HEK293 (cell line): ENCODE measurements around the gene TAF9B.
A peak's percentile ranks its signal among the peaks of the same experiment; 100 is the strongest.

Experiments used
- CTCF ChIA-PET: fragments of 350-600 bp; formaldehyde crosslinking; extraction: SDS; loops from one replicate; lab custom pipeline; 2021; ENCODE audit warnings: antibody characterized with exemption; lab: Yijun Ruan, JAX
- POLR2A ChIA-PET: fragments of 300-600 bp; formaldehyde crosslinking; extraction: SDS; loops from one replicate; lab custom pipeline; 2020; ENCODE audit warnings: antibody characterized with exemption, inconsistent platforms; lab: Yijun Ruan, JAX
- H3K27ac ChIP-seq: fragments of 200-500 bp; sonication (Bioruptor generic); 2 replicates; pipeline ENCODE4 v1.5.1; 2014; ENCODE audit warnings: low read depth, low read length, control low read depth, inconsistent platforms; ENCODE audit errors: extremely low read depth
- H3K36me3 ChIP-seq, 2 experiments: fragments of 200-500 bp in 1 of 2; sonication (Bioruptor generic) in 1 of 2; 1 replicate in 1 of 2; 2 replicates in 1 of 2; pipeline ENCODE4 v1.5.1; 2014 to 2017; ENCODE audit warnings: inconsistent platforms in 2 of 2, low read length in 2 of 2; ENCODE audit not compliant: control insufficient read depth in 2 of 2, insufficient read depth in 1 of 2
- H3K4me1 ChIP-seq: fragments of 200-500 bp; sonication (Bioruptor generic); 2 replicates; pipeline ENCODE4 v1.5.1; 2014; ENCODE audit warnings: mild to moderate bottlenecking, low read length, inconsistent platforms; ENCODE audit not compliant: control insufficient read depth, insufficient read depth
- H3K4me3 ChIP-seq: 2 replicates; pipeline ENCODE4 v1.5.1; 2011; ENCODE audit warnings: low read depth, mild to moderate bottlenecking, control low read depth, low read length, moderate library complexity
- H3K9me3 ChIP-seq: fragments of 200-500 bp; sonication (Bioruptor generic); 2 replicates; pipeline ENCODE4 v1.5.1; 2014; ENCODE audit warnings: low read depth, low read length, inconsistent platforms; ENCODE audit not compliant: control insufficient read depth, insufficient read depth
- HOXC10 ChIP-seq: sonication (generic); formaldehyde crosslinking; IDR thresholded peaks from 2 replicates; pipeline ENCODE4 v1.8.1; 2023; ENCODE audit warnings: mild to moderate bottlenecking, missing genetic modification reagents
- KLF7 ChIP-seq: fragments of 450-650 bp; formaldehyde crosslinking; IDR thresholded peaks from 2 replicates; pipeline ENCODE4 v1.5.1; 2016; ENCODE audit warnings: missing biosample characterization, missing genetic modification characterization, borderline replicate concordance
- RBAK ChIP-seq: fragments of 450-650 bp; formaldehyde crosslinking; IDR thresholded peaks from 2 replicates; pipeline ENCODE4 v1.5.1; 2016; ENCODE audit warnings: missing biosample characterization, missing genetic modification characterization
- TCF7L2 ChIP-seq: IDR thresholded peaks from 2 replicates; pipeline ENCODE4 v1.6.1; 2011; ENCODE audit warnings: low read depth, mild to moderate bottlenecking, inconsistent platforms, low read length, moderate library complexity, borderline replicate concordance
- ZNF114 ChIP-seq: fragments of 450-650 bp; formaldehyde crosslinking; IDR thresholded peaks from 2 replicates; pipeline ENCODE4 v1.5.0; 2017; ENCODE audit warnings: missing biosample characterization, missing genetic modification characterization
- ZNF223 ChIP-seq: fragments of 450-650 bp; formaldehyde crosslinking; IDR thresholded peaks from 2 replicates; pipeline ENCODE4 v1.5.1; 2016; ENCODE audit warnings: missing biosample characterization, missing genetic modification characterization
- ZNF37A ChIP-seq: fragments of 450-650 bp; IDR thresholded peaks from 2 replicates; pipeline ENCODE4 v1.5.1; 2018; ENCODE audit warnings: missing biosample characterization, missing genetic modification characterization
- ZNF501 ChIP-seq: fragments of 450-650 bp; formaldehyde crosslinking; IDR thresholded peaks from 2 replicates; pipeline ENCODE4 v1.5.1; 2016; ENCODE audit warnings: missing biosample characterization, missing genetic modification characterization
- ZNF529 ChIP-seq: fragments of 450-650 bp; formaldehyde crosslinking; IDR thresholded peaks from 2 replicates; pipeline ENCODE4 v1.5.1; 2017; ENCODE audit warnings: missing genetic modification characterization, missing biosample characterization; ENCODE audit not compliant: insufficient replicate concordance
- ZNF558 ChIP-seq: fragments of 450-650 bp; formaldehyde crosslinking; IDR thresholded peaks from 2 replicates; pipeline ENCODE4 v1.5.1; 2016; ENCODE audit warnings: missing biosample characterization, missing genetic modification characterization
- ZNF561 ChIP-seq: fragments of 450-650 bp; IDR thresholded peaks from 2 replicates; pipeline ENCODE4 v1.5.1; 2018; ENCODE audit warnings: missing biosample characterization, missing genetic modification characterization, borderline replicate concordance
- ZNF660 ChIP-seq: fragments of 450-650 bp; IDR thresholded peaks from 2 replicates; pipeline ENCODE4 v1.5.1; 2018; ENCODE audit warnings: missing biosample characterization, mild to moderate bottlenecking, missing genetic modification characterization
- ZNF707 ChIP-seq: fragments of 450-650 bp; formaldehyde crosslinking; IDR thresholded peaks from 2 replicates; pipeline ENCODE4 v1.5.1; 2016; ENCODE audit warnings: missing biosample characterization, missing genetic modification characterization
- ZNF837 ChIP-seq: fragments of 450-650 bp; formaldehyde crosslinking; IDR thresholded peaks from 2 replicates; pipeline ENCODE4 v1.5.1; 2016; ENCODE audit warnings: missing biosample characterization, missing genetic modification characterization
- ZXDB ChIP-seq: fragments of 450-650 bp; formaldehyde crosslinking; IDR thresholded peaks from 2 replicates; pipeline ENCODE4 v1.5.1; 2016; ENCODE audit warnings: missing biosample characterization, missing genetic modification characterization
- TF ChIP-seq, protein P1 (sequence below): IDR thresholded peaks from 2 replicates; pipeline ENCODE4 v1.6.1; 2011; ENCODE audit warnings: mild to moderate bottlenecking, low read depth, low read length, borderline replicate concordance
- TF ChIP-seq, protein P2 (sequence below): fragments of 450-650 bp; formaldehyde crosslinking; IDR thresholded peaks from 2 replicates; pipeline ENCODE4 v1.5.1; 2017; ENCODE audit warnings: missing biosample characterization, missing genetic modification characterization
- TF ChIP-seq, protein P3 (sequence below): fragments of 450-650 bp; formaldehyde crosslinking; IDR thresholded peaks from 2 replicates; pipeline ENCODE4 v1.5.1; 2017; ENCODE audit warnings: missing biosample characterization, missing genetic modification characterization
- TF ChIP-seq, protein P4 (sequence below): fragments of 450-650 bp; formaldehyde crosslinking; IDR thresholded peaks from 2 replicates; pipeline ENCODE4 v1.5.1; 2016; ENCODE audit warnings: missing biosample characterization, missing genetic modification characterization
- TF ChIP-seq, protein P5 (sequence below): fragments of 450-650 bp; formaldehyde crosslinking; IDR thresholded peaks from 2 replicates; pipeline ENCODE4 v1.5.1; 2016; ENCODE audit warnings: missing biosample characterization, missing genetic modification characterization

The TAF9B gene

DNA sequence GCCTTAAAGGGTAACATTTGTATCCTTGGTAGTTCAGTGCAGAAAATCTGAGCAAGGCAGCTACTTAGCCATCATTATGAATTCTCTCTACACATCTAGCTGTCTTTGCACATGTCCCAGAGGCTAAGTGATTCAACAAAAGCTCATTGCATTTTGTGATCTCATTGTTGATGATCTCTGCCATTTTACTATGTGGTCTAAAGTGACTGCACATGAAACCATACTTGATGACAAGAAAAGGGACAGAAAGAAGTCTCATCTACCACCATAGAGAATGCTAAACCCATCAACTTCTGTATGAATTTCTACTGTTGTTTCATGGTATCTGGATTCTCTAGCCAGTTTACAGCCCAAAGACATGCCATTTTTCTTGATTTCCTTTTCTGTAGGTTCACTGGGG, 41.3 kb downstream of the TAF9B start:
- POLR2A ChIA-PET: no interaction called here
- no peaks in the 10 kb centered on the region; the same call in 1 of the 2 replicates for H3K9me3 ChIP-seq
- no peaks in the 10 kb centered on the region for H3K36me3 ChIP-seq
- H3K4me1 ChIP-seq: no peaks in the 10 kb centered on the region
- no peak overlapping the region for H3K4me3 ChIP-seq
- TF ChIP-seq, protein P1, sequence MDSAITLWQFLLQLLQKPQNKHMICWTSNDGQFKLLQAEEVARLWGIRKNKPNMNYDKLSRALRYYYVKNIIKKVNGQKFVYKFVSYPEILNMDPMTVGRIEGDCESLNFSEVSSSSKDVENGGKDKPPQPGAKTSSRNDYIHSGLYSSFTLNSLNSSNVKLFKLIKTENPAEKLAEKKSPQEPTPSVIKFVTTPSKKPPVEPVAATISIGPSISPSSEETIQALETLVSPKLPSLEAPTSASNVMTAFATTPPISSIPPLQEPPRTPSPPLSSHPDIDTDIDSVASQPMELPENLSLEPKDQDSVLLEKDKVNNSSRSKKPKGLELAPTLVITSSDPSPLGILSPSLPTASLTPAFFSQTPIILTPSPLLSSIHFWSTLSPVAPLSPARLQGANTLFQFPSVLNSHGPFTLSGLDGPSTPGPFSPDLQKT: no peak
- TF ChIP-seq ZNF707 (tag by site-specific recombination): no peak
- TF ChIP-seq ZNF837 (tag by site-specific recombination): no peak
- TF ChIP-seq ZNF37A (tag by site-specific recombination): no peak
- no peak for TF ChIP-seq ZNF114 (tag by site-specific recombination)
- TF ChIP-seq ZNF501: no peak
- TF ChIP-seq, protein P2, sequence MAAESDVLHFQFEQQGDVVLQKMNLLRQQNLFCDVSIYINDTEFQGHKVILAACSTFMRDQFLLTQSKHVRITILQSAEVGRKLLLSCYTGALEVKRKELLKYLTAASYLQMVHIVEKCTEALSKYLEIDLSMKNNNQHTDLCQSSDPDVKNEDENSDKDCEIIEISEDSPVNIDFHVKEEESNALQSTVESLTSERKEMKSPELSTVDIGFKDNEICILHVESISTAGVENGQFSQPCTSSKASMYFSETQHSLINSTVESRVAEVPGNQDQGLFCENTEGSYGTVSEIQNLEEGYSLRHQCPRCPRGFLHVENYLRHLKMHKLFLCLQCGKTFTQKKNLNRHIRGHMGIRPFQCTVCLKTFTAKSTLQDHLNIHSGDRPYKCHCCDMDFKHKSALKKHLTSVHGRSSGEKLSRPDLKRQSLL: no peak
- no peak for TF ChIP-seq KLF7 (tag by site-specific recombination)
- no peak for TF ChIP-seq ZNF529 (tag by site-specific recombination)
- TF ChIP-seq, protein P3, sequence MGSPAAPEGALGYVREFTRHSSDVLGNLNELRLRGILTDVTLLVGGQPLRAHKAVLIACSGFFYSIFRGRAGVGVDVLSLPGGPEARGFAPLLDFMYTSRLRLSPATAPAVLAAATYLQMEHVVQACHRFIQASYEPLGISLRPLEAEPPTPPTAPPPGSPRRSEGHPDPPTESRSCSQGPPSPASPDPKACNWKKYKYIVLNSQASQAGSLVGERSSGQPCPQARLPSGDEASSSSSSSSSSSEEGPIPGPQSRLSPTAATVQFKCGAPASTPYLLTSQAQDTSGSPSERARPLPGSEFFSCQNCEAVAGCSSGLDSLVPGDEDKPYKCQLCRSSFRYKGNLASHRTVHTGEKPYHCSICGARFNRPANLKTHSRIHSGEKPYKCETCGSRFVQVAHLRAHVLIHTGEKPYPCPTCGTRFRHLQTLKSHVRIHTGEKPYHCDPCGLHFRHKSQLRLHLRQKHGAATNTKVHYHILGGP (tag by site-specific recombination): no peak
- TF ChIP-seq, protein P4, sequence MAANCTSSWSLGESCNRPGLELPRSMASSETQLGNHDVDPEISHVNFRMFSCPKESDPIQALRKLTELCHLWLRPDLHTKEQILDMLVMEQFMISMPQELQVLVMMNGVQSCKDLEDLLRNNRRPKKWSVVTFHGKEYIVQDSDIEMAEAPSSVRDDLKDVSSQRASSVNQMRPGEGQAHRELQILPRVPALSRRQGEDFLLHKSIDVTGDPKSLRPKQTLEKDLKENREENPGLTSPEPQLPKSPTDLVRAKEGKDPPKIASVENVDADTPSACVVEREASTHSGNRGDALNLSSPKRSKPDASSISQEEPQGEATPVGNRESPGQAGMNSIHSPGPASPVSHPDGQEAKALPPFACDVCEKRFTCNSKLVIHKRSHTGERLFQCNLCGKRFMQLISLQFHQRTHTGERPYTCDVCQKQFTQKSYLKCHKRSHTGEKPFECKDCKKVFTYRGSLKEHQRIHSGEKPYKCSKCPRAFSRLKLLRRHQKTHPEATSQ (tag by site-specific recombination): no peak
- no peak for TF ChIP-seq HOXC10 (CRISPR knock-in tag)
- no peak for TF ChIP-seq ZNF558 (tag by site-specific recombination)
- no peak for TF ChIP-seq ZNF561 (tag by site-specific recombination)
- TF ChIP-seq ZNF223: no peak
- no peak overlapping the region for H3K27ac ChIP-seq
- CTCF ChIA-PET: no interaction called here

DNA sequence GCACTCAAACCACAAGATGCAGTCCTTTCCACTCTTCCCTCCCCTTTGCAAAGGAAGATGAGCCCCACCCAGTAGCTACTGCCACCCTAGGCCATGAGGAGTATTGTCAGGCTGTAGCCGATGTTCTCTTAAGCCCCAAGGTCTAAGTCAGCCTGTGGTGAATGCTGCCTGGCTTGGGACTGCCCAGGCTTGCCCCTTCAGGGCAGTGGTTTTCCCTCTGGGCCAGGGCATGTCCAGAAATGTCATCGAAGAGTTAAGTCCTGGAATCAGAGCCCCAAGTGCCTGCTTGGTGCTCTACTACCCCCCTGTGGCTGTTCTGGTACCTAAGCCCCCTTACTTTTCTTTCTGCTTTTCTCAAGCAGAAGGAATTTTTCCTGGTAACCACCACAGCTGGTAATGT, 47.2 kb downstream of the TAF9B start:
- H3K27ac ChIP-seq: no peak overlapping the region
- no peaks in the 10 kb centered on the region for H3K36me3 ChIP-seq
- CTCF ChIA-PET: interaction anchor here (1.5 kb wide), 1 partner anchor 183 kb away, joined by 7 read pairs; the partner anchor contains the start of gene ATP7A
- no peaks in the 10 kb centered on the region for H3K9me3 ChIP-seq
- TF ChIP-seq RBAK (tag by site-specific recombination) (no peak), ZXDB (tag by site-specific recombination) (no peak), ZNF660 (tag by site-specific recombination) (no peak), TCF7L2 (no peak)
- TF ChIP-seq, protein P3 (tag by site-specific recombination): no peak
- TF ChIP-seq, protein P5, sequence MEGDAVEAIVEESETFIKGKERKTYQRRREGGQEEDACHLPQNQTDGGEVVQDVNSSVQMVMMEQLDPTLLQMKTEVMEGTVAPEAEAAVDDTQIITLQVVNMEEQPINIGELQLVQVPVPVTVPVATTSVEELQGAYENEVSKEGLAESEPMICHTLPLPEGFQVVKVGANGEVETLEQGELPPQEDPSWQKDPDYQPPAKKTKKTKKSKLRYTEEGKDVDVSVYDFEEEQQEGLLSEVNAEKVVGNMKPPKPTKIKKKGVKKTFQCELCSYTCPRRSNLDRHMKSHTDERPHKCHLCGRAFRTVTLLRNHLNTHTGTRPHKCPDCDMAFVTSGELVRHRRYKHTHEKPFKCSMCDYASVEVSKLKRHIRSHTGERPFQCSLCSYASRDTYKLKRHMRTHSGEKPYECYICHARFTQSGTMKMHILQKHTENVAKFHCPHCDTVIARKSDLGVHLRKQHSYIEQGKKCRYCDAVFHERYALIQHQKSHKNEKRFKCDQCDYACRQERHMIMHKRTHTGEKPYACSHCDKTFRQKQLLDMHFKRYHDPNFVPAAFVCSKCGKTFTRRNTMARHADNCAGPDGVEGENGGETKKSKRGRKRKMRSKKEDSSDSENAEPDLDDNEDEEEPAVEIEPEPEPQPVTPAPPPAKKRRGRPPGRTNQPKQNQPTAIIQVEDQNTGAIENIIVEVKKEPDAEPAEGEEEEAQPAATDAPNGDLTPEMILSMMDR (tag by site-specific recombination): peak; percentile 64
- POLR2A ChIA-PET: no interaction called here
- no peaks in the 10 kb centered on the region for H3K4me1 ChIP-seq
- no peak overlapping the region for H3K4me3 ChIP-seq
